H9 (cell line): ENCODE results near the gene AACS. TPM values are rescaled to one million over a fixed set of nuclear protein-coding genes. Genes with fewer than 3 reads are reported as not detected.

Experiments used
- DNase-seq: peaks from one replicate; pipeline ENCODE4 v3.0.0-alpha.2; 2017
- H2AFZ ChIP-seq: one replicate; pipeline ENCODE4 v1.6.1; 2013; ENCODE audit warnings: mild to moderate bottlenecking, low read length, control low read depth, moderate library complexity
- H2AK5ac ChIP-seq: 2 replicates; pipeline ENCODE4 v1.6.1; 2013; ENCODE audit warnings: low read length, control low read depth, mixed read lengths; ENCODE audit not compliant: insufficient read length
- H2BK120ac ChIP-seq: one replicate; pipeline ENCODE4 v1.6.1; 2013; ENCODE audit warnings: low read depth, mild to moderate bottlenecking, low read length, control low read depth, inconsistent platforms; ENCODE audit not compliant: poor library complexity, severe bottlenecking
- H2BK12ac ChIP-seq: 2 replicates; pipeline ENCODE4 v1.6.1; 2013; ENCODE audit warnings: low read length, control low read depth, mixed read lengths, low read depth; ENCODE audit not compliant: insufficient read length
- H2BK15ac ChIP-seq: 2 replicates; pipeline ENCODE4 v1.6.1; 2013; ENCODE audit warnings: low read depth, low read length, control low read depth
- H2BK20ac ChIP-seq: one replicate; pipeline ENCODE4 v1.6.1; 2013; ENCODE audit warnings: low read depth, mild to moderate bottlenecking, low read length, control low read depth, inconsistent platforms; ENCODE audit not compliant: poor library complexity, severe bottlenecking
- H2BK5ac ChIP-seq: 2 replicates; pipeline ENCODE4 v1.6.1; 2013; ENCODE audit warnings: low read length, control low read depth, mixed read lengths; ENCODE audit not compliant: insufficient read length
- H3K14ac ChIP-seq: 2 replicates; pipeline ENCODE4 v1.6.1; 2013; ENCODE audit warnings: low read length, control low read depth; ENCODE audit not compliant: insufficient read depth
- H3K18ac ChIP-seq: 2 replicates; pipeline ENCODE4 v1.6.1; 2013; ENCODE audit warnings: low read depth, mild to moderate bottlenecking, mixed read lengths, low read length, control low read depth; ENCODE audit not compliant: insufficient read length
- H3K23ac ChIP-seq: 2 replicates; pipeline ENCODE4 v1.6.1; 2013; ENCODE audit warnings: low read length, control low read depth, mixed read lengths, low read depth; ENCODE audit not compliant: insufficient read length
- H3K23me2 ChIP-seq: 2 replicates; pipeline ENCODE4 v1.6.1; 2013; ENCODE audit warnings: low read depth, mild to moderate bottlenecking, mixed read lengths, low read length, control low read depth; ENCODE audit not compliant: insufficient read length, poor library complexity, severe bottlenecking
- H3K27ac ChIP-seq: 2 replicates; pipeline ENCODE4 v1.5.1; 2013; ENCODE audit warnings: low read length, control low read depth, mixed read lengths, low read depth; ENCODE audit not compliant: insufficient read length
- H3K27me3 ChIP-seq: 2 replicates; pipeline ENCODE4 v1.6.1; 2013; ENCODE audit warnings: low read length, control low read depth, inconsistent platforms; ENCODE audit not compliant: insufficient read depth
- H3K4ac ChIP-seq: 2 replicates; pipeline ENCODE4 v1.6.1; 2013; ENCODE audit warnings: low read depth, mild to moderate bottlenecking, control low read depth, inconsistent platforms, low read length, moderate library complexity
- H3K4me1 ChIP-seq: 2 replicates; pipeline ENCODE4 v1.6.1; 2013; ENCODE audit warnings: low read length, control low read depth, inconsistent platforms; ENCODE audit not compliant: insufficient read depth
- H3K4me2 ChIP-seq: 2 replicates; pipeline ENCODE4 v1.6.1; 2013; ENCODE audit warnings: low read length, control low read depth, mixed read lengths; ENCODE audit not compliant: insufficient read length, insufficient read depth
- H3K56ac ChIP-seq: 2 replicates; pipeline ENCODE4 v1.6.1; 2013; ENCODE audit warnings: low read depth, mild to moderate bottlenecking, mixed read lengths, low read length, control low read depth; ENCODE audit not compliant: insufficient read length
- H3K79me1 ChIP-seq: 2 replicates; pipeline ENCODE4 v1.6.1; 2013; ENCODE audit warnings: low read depth, mild to moderate bottlenecking, moderate library complexity, low read length, control low read depth, inconsistent platforms; ENCODE audit not compliant: insufficient read depth, poor library complexity, severe bottlenecking
- H3K79me2 ChIP-seq: 2 replicates; pipeline ENCODE4 v1.6.1; 2013; ENCODE audit warnings: low read length, control low read depth, inconsistent platforms; ENCODE audit not compliant: insufficient read depth
- H3K9ac ChIP-seq: 2 replicates; pipeline ENCODE4 v1.6.1; 2013; ENCODE audit warnings: low read length, control low read depth, mixed read lengths; ENCODE audit not compliant: insufficient read length; ENCODE audit errors: extremely low read depth
- H3K9me3 ChIP-seq: one replicate; pipeline ENCODE4 v1.6.1; 2013; ENCODE audit warnings: low read depth, low read length, inconsistent platforms; ENCODE audit not compliant: control insufficient read depth
- H3T11ph ChIP-seq: one replicate; pipeline ENCODE4 v1.6.1; 2013; ENCODE audit warnings: mild to moderate bottlenecking, low read length, control low read depth, inconsistent platforms
- H4K20me1 ChIP-seq: one replicate; pipeline ENCODE4 v1.6.1; 2013; ENCODE audit not compliant: control insufficient read depth, insufficient read length, insufficient read depth
- H4K5ac ChIP-seq: 2 replicates; pipeline ENCODE4 v1.6.1; 2013; ENCODE audit warnings: low read depth, mild to moderate bottlenecking, mixed read lengths, low read length, control low read depth; ENCODE audit not compliant: insufficient read length
- H4K8ac ChIP-seq: replicated peaks from 2 replicates; pipeline ENCODE4 v1.6.1; 2013; ENCODE audit warnings: low read length, control low read depth, mixed read lengths, low read depth; ENCODE audit not compliant: insufficient read length
- H4K91ac ChIP-seq: 2 replicates; pipeline ENCODE4 v1.6.1; 2013; ENCODE audit warnings: low read depth, mild to moderate bottlenecking, moderate library complexity, mixed read lengths, low read length, control low read depth; ENCODE audit not compliant: insufficient read length
- H3K27ac Mint-ChIP-seq, 3 experiments: 2 replicates in 2 of 3; 3 replicates in 1 of 3; pipeline ENCODE4 v1.8.0; 2020 to 2021; ENCODE audit warnings: mixed read lengths in 3 of 3, mild to moderate bottlenecking in 1 of 3, moderate library complexity in 1 of 3
- H3K27me3 Mint-ChIP-seq: 2 replicates; pipeline ENCODE4 v1.8.0; 2021; ENCODE audit warnings: low read depth, mild to moderate bottlenecking, moderate library complexity, mixed read lengths
- H3K36me3 Mint-ChIP-seq, 3 experiments: 2 replicates in 2 of 3; 3 replicates in 1 of 3; pipeline ENCODE4 v1.8.0; 2020 to 2021; ENCODE audit warnings: low read depth in 3 of 3, mixed read lengths in 3 of 3; ENCODE audit not compliant: insufficient read depth in 1 of 3
- H3K4me1 Mint-ChIP-seq, 2 experiments: 2 replicates each; pipeline ENCODE4 v1.8.0; 2020; ENCODE audit warnings: mixed read lengths in 2 of 2
- H3K4me3 Mint-ChIP-seq, 2 experiments: 2 replicates in 1 of 2; 3 replicates in 1 of 2; pipeline ENCODE4 v1.8.0; 2020 to 2021; ENCODE audit warnings: mild to moderate bottlenecking in 2 of 2, mixed read lengths in 2 of 2, moderate library complexity in 1 of 2
- H3K9me3 Mint-ChIP-seq, 2 experiments: 2 replicates in 1 of 2; 3 replicates in 1 of 2; pipeline ENCODE4 v1.8.0; 2020; ENCODE audit warnings: mild to moderate bottlenecking in 2 of 2, mixed read lengths in 2 of 2, moderate library complexity in 1 of 2
- WGBS: extraction: QIAGEN DNeasy Blood & Tissue Kit; methylation state at CpG from one replicate; pipeline ENCODE4 v1.1.7; 2013; ENCODE audit warnings: missing lambda C conversion rate, low lambda C conversion rate, mixed read lengths; ENCODE audit not compliant: insufficient read length; ENCODE audit errors: extremely low coverage; 5-methylcytosine and 5-hydroxymethylcytosine counted together
- total RNA-seq: library from RNA; stranded (reverse); gene quantifications from 2 replicates; pipeline ENCODE4 v1.2.1, GENCODE V29; 2021
- TF ChIP-seq, protein P1 (sequence below): fragments of 200-600 bp; sonication (generic); conservative IDR thresholded peaks from 3 replicates; pipeline ENCODE4 v1.8.0; 2021; ENCODE audit warnings: antibody characterized with exemption, mild to moderate bottlenecking

AACS gene
- total RNA-seq, 1 experiment from 2014 or later: 35.0 TPM

- Histone ChIP-seq H3K4ac (no peak overlapping the region), H3K4me2 (no peak overlapping the region), H3K9ac (no peak overlapping the region), H3K79me2 (no peaks in the 10 kb centered on the region), H4K5ac (no peak overlapping the region), H2BK120ac (no peak overlapping the region), H4K20me1 (no peaks in the 10 kb centered on the region), H3K23me2 (no peaks in the 10 kb centered on the region), H3K23ac (no peak overlapping the region), H3K27me3 (no peaks in the 10 kb centered on the region), H3K27ac (no peak overlapping the region), H3K18ac (no peak overlapping the region), H3K14ac (no peak overlapping the region), H2BK20ac (no peak overlapping the region), H3K56ac (no peak overlapping the region), H2BK12ac (no peak overlapping the region), H3K4me1 (no peaks in the 10 kb centered on the region), H3K9me3 (no peaks in the 10 kb centered on the region), H2BK15ac (no peak overlapping the region), H4K8ac (no peak overlapping the region), H2AK5ac (no peak overlapping the region), H2BK5ac (no peak overlapping the region), H4K91ac (no peak overlapping the region), H2AFZ (no peak overlapping the region), H3T11ph (no peak overlapping the region), H3K79me1 (no peaks in the 10 kb centered on the region)
- H3K4me1 Mint-ChIP-seq: 0 out of 4 replicates have a peak, but pooled peaks cover 0 to 3% of the 10 kb centered on the region in 2 experiments
- H3K27me3 Mint-ChIP-seq: peaks cover 14% of the 10 kb centered on the region
- no peak overlapping the region for H3K27ac Mint-ChIP-seq
- H3K9me3 Mint-ChIP-seq: no peaks in the 10 kb centered on the region; a peak in 2 of 5 replicates
- H3K4me3 Mint-ChIP-seq: no peak overlapping the region
- no peaks in the 10 kb centered on the region; a peak in 1 of 7 replicates for H3K36me3 Mint-ChIP-seq
- no CpG with 5 or more reads among the region's 7 CpGs for WGBS
- no peak for DNase-seq
- TF ChIP-seq, protein P1, sequence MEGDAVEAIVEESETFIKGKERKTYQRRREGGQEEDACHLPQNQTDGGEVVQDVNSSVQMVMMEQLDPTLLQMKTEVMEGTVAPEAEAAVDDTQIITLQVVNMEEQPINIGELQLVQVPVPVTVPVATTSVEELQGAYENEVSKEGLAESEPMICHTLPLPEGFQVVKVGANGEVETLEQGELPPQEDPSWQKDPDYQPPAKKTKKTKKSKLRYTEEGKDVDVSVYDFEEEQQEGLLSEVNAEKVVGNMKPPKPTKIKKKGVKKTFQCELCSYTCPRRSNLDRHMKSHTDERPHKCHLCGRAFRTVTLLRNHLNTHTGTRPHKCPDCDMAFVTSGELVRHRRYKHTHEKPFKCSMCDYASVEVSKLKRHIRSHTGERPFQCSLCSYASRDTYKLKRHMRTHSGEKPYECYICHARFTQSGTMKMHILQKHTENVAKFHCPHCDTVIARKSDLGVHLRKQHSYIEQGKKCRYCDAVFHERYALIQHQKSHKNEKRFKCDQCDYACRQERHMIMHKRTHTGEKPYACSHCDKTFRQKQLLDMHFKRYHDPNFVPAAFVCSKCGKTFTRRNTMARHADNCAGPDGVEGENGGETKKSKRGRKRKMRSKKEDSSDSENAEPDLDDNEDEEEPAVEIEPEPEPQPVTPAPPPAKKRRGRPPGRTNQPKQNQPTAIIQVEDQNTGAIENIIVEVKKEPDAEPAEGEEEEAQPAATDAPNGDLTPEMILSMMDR: no peak
These were observed 87.2 kb downstream of the AACS start for GRCh38 chr12:125152463-125152862.
